HepG2 (cell line): ENCODE results near the gene NINL. TPM values are rescaled to one million over a fixed set of nuclear protein-coding genes. Genes with fewer than 3 reads are reported as not detected.

Experiments used
- ATM ChIP-seq: fragments of 450-650 bp; IDR thresholded peaks from 2 replicates; pipeline ENCODE4 v1.7.1; 2017; ENCODE audit warnings: mild to moderate bottlenecking, borderline replicate concordance
- HOXA3 ChIP-seq: sonication (generic); formaldehyde crosslinking; IDR thresholded peaks from 2 replicates; pipeline ENCODE4 v1.5.0; 2020; ENCODE audit warnings: missing genetic modification reagents
- KMT2A ChIP-seq: sonication (generic); formaldehyde crosslinking; IDR thresholded peaks from 2 replicates; pipeline ENCODE4 v1.4.0; 2020; ENCODE audit warnings: missing genetic modification reagents
- ONECUT2 ChIP-seq: sonication (generic); formaldehyde crosslinking; IDR thresholded peaks from 2 replicates; pipeline ENCODE4 v1.4.0; 2020; ENCODE audit warnings: missing genetic modification reagents
- RBM39 ChIP-seq: fragments of 200-400 bp; formaldehyde crosslinking; IDR thresholded peaks from one replicate; pipeline ENCODE4 v1.6.1; 2018; ENCODE audit warnings: antibody characterized with exemption, mild to moderate bottlenecking, low read depth, low read length; ENCODE audit not compliant: poor library complexity, severe bottlenecking
- SMYD3 ChIP-seq: sonication (generic); formaldehyde crosslinking; IDR thresholded peaks from 2 replicates; pipeline ENCODE4 v1.8.1; 2023; ENCODE audit warnings: mild to moderate bottlenecking, missing genetic modification reagents
- ZBTB38 ChIP-seq: sonication (generic); formaldehyde crosslinking; IDR thresholded peaks from 2 replicates; pipeline ENCODE4 v1.5.1; 2020; ENCODE audit warnings: mild to moderate bottlenecking, missing genetic modification reagents
- ZFP90 ChIP-seq: sonication (generic); formaldehyde crosslinking; IDR thresholded peaks from 2 replicates; pipeline ENCODE4 v1.8.0; 2022; ENCODE audit warnings: missing genetic modification reagents, mild to moderate bottlenecking, inconsistent platforms, borderline replicate concordance
- ZMAT3 ChIP-seq: sonication (generic); formaldehyde crosslinking; conservative IDR thresholded peaks from 2 replicates; pipeline ENCODE4 v1.7.0; 2021; ENCODE audit warnings: missing genetic modification reagents
- ZNF205 ChIP-seq: IDR thresholded peaks from 2 replicates; pipeline ENCODE4 v1.6.1; 2018; ENCODE audit warnings: missing biosample characterization, missing genetic modification reagents
- ZNF44 ChIP-seq: sonication (generic); formaldehyde crosslinking; IDR thresholded peaks from 2 replicates; pipeline ENCODE4 v1.5.1; 2020; ENCODE audit warnings: mild to moderate bottlenecking, missing genetic modification reagents
- ZNF629 ChIP-seq: sonication (generic); formaldehyde crosslinking; conservative IDR thresholded peaks from 2 replicates; pipeline ENCODE4 v1.5.0; 2020; ENCODE audit warnings: missing genetic modification reagents
- ZSCAN30 ChIP-seq: sonication (generic); formaldehyde crosslinking; IDR thresholded peaks from 2 replicates; pipeline ENCODE4 v1.5.0; 2020; ENCODE audit warnings: mild to moderate bottlenecking, missing genetic modification reagents
- polyA plus RNA-seq, 8 experiments: library from polyadenylated mRNA; depleted of rRNA in 3 of 8; stranded (reverse) in 7 of 8; unstranded in 1 of 8; fragments of >200 nt; fragmentation: Illumina TruSeq in 4 of 8; extraction: Trizol in 4 of 8; gene quantifications; 2 replicates each; pipeline versions ENCODE4 v1.2.1 to v1.2.3, GENCODE V29; 2011 to 2016; ENCODE audit warnings: low read depth in 4 of 8, missing spikeins in 1 of 8, mixed read lengths in 1 of 8; ENCODE audit not compliant: insufficient read depth in 1 of 8
- total RNA-seq, 5 experiments: library from RNA; depleted of rRNA; stranded (reverse); fragments of >200 nt; fragmentation: Illumina TruSeq; extraction: Trizol; gene quantifications; 2 replicates each; pipeline ENCODE4 v1.2.3, GENCODE V29; 2016; ENCODE audit warnings: low read depth in 1 of 5
- TF ChIP-seq, protein P1 (sequence below): sonication (generic); formaldehyde crosslinking; IDR thresholded peaks from 2 replicates; pipeline ENCODE4 v1.8.0; 2022; ENCODE audit warnings: mild to moderate bottlenecking, missing genetic modification reagents, borderline replicate concordance
- TF ChIP-seq, protein P2 (sequence below): sonication (generic); formaldehyde crosslinking; conservative IDR thresholded peaks from 2 replicates; pipeline ENCODE4 v1.8.0; 2022; ENCODE audit warnings: missing genetic modification reagents
- TF ChIP-seq, protein P3 (sequence below): sonication (generic); formaldehyde crosslinking; IDR thresholded peaks from 2 replicates; pipeline ENCODE4 v1.4.0; 2020; ENCODE audit warnings: low read depth, mild to moderate bottlenecking, missing genetic modification reagents
- TF ChIP-seq, protein P4 (sequence below): sonication (generic); formaldehyde crosslinking; IDR thresholded peaks from 2 replicates; pipeline ENCODE4 v1.5.0; 2020; ENCODE audit warnings: mild to moderate bottlenecking, missing genetic modification reagents
- TF ChIP-seq, protein P5 (sequence below): sonication (generic); formaldehyde crosslinking; IDR thresholded peaks from 2 replicates; pipeline ENCODE4 v1.5.0; 2020; ENCODE audit warnings: missing genetic modification reagents
- TF ChIP-seq, protein P6 (sequence below): sonication (generic); formaldehyde crosslinking; IDR thresholded peaks from 2 replicates; pipeline ENCODE4 v1.8.1; 2023; ENCODE audit warnings: mild to moderate bottlenecking, missing genetic modification reagents

NINL gene
- total and polyA plus RNA-seq, 2 of the 13 experiments (the other 11 are each of a cell fraction or from before 2014, with no cell fraction given): 32.3 to 34.3 TPM

DNA sequence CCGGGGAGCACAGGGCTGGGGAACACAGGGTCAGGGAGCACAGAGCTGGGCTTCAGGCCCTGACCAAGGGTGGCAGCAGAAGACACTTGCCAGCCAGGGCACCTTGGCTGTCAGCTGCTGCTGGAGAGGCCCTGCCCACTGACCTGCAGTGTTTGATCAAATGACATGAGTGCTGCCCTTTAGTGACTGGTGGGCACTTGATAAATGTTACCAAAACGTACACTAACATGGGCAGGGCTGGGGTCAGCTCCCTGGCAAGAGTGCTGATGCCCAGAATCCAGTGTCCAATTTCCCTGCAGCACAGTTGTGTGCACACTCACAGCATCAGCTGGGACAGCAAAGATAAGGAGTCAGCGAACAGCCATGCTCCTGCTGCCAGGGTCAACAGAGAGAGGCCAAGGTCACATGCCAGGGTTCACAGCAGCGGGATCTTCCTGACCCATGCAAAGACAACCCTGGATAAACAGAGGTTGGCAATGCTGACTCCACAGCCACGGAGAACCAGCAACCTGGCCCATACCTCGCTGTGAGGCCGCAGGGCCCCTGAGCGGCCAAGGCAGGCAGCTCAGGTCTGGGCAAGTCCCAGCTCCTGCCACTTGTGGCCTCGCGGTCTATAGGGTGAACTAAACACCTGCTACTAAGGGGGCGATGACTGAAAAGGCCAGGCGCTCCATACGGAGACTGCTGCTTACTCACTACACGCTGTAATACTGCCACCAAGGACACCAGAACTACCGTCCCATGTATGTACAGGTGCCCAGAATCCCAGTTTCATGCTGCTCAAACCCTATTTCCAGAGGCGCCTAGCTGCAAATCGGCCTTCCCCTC lies 46.3 kb downstream of the NINL start (continued):
- TF ChIP-seq RBM39 (peak; percentile 36), ZNF205 (CRISPR knock-in tag) (peak; percentile 96), SMYD3 (CRISPR knock-in tag) (no peak), ZNF629 (CRISPR knock-in tag) (peak; percentile 58), ATM (no peak), ONECUT2 (no peak), HOXA3 (CRISPR knock-in tag) (peak; percentile 92; the same call in 1 of the 2 replicates), ZFP90 (no peak; the same call in 1 of the 2 replicates), KMT2A (CRISPR knock-in tag) (peak; percentile 86), ZSCAN30 (CRISPR knock-in tag) (no peak), ZBTB38 (CRISPR knock-in tag) (peak; percentile 90), ZNF44 (CRISPR knock-in tag) (peak; percentile 92), ZMAT3 (peak; percentile 84; the same call in 1 of the 2 replicates)
- TF ChIP-seq, protein P1, sequence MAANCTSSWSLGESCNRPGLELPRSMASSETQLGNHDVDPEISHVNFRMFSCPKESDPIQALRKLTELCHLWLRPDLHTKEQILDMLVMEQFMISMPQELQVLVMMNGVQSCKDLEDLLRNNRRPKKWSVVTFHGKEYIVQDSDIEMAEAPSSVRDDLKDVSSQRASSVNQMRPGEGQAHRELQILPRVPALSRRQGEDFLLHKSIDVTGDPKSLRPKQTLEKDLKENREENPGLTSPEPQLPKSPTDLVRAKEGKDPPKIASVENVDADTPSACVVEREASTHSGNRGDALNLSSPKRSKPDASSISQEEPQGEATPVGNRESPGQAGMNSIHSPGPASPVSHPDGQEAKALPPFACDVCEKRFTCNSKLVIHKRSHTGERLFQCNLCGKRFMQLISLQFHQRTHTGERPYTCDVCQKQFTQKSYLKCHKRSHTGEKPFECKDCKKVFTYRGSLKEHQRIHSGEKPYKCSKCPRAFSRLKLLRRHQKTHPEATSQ: no peak
- TF ChIP-seq, protein P2, sequence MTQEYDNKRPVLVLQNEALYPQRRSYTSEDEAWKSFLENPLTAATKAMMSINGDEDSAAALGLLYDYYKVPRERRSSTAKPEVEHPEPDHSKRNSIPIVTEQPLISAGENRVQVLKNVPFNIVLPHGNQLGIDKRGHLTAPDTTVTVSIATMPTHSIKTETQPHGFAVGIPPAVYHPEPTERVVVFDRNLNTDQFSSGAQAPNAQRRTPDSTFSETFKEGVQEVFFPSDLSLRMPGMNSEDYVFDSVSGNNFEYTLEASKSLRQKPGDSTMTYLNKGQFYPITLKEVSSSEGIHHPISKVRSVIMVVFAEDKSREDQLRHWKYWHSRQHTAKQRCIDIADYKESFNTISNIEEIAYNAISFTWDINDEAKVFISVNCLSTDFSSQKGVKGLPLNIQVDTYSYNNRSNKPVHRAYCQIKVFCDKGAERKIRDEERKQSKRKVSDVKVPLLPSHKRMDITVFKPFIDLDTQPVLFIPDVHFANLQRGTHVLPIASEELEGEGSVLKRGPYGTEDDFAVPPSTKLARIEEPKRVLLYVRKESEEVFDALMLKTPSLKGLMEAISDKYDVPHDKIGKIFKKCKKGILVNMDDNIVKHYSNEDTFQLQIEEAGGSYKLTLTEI (CRISPR knock-in tag): no peak
- TF ChIP-seq, protein P3, sequence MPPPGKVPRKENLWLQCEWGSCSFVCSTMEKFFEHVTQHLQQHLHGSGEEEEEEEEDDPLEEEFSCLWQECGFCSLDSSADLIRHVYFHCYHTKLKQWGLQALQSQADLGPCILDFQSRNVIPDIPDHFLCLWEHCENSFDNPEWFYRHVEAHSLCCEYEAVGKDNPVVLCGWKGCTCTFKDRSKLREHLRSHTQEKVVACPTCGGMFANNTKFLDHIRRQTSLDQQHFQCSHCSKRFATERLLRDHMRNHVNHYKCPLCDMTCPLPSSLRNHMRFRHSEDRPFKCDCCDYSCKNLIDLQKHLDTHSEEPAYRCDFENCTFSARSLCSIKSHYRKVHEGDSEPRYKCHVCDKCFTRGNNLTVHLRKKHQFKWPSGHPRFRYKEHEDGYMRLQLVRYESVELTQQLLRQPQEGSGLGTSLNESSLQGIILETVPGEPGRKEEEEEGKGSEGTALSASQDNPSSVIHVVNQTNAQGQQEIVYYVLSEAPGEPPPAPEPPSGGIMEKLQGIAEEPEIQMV (CRISPR knock-in tag): peak; percentile 86; the same call in 1 of the 2 replicates
- TF ChIP-seq, protein P4, sequence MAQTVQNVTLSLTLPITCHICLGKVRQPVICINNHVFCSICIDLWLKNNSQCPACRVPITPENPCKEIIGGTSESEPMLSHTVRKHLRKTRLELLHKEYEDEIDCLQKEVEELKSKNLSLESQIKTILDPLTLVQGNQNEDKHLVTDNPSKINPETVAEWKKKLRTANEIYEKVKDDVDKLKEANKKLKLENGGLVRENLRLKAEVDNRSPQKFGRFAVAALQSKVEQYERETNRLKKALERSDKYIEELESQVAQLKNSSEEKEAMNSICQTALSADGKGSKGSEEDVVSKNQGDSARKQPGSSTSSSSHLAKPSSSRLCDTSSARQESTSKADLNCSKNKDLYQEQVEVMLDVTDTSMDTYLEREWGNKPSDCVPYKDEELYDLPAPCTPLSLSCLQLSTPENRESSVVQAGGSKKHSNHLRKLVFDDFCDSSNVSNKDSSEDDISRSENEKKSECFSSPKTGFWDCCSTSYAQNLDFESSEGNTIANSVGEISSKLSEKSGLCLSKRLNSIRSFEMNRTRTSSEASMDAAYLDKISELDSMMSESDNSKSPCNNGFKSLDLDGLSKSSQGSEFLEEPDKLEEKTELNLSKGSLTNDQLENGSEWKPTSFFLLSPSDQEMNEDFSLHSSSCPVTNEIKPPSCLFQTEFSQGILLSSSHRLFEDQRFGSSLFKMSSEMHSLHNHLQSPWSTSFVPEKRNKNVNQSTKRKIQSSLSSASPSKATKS: no peak
- TF ChIP-seq, protein P5, sequence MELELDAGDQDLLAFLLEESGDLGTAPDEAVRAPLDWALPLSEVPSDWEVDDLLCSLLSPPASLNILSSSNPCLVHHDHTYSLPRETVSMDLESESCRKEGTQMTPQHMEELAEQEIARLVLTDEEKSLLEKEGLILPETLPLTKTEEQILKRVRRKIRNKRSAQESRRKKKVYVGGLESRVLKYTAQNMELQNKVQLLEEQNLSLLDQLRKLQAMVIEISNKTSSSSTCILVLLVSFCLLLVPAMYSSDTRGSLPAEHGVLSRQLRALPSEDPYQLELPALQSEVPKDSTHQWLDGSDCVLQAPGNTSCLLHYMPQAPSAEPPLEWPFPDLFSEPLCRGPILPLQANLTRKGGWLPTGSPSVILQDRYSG: no peak
- TF ChIP-seq, protein P6, sequence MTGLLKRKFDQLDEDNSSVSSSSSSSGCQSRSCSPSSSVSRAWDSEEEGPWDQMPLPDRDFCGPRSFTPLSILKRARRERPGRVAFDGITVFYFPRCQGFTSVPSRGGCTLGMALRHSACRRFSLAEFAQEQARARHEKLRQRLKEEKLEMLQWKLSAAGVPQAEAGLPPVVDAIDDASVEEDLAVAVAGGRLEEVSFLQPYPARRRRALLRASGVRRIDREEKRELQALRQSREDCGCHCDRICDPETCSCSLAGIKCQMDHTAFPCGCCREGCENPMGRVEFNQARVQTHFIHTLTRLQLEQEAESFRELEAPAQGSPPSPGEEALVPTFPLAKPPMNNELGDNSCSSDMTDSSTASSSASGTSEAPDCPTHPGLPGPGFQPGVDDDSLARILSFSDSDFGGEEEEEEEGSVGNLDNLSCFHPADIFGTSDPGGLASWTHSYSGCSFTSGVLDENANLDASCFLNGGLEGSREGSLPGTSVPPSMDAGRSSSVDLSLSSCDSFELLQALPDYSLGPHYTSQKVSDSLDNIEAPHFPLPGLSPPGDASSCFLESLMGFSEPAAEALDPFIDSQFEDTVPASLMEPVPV: no peak
